NCI-H2196 treated with DMSO at 0.1 percent for 48 hours (cell line): ENCODE data around the gene COL6A6.
A peak's percentile ranks its signal among the peaks of the same experiment; 100 is the strongest.

Source experiments
- DNase-seq: peaks from one replicate; lab custom pipeline; 2025; ENCODE audit not compliant: unreplicated experiment; lab: John Stamatoyannopoulos, UW

The COL6A6 gene

GRCh38 chr3:130516645-130517512 is at the start of gene COL6A6:
Gene COL6A6 (plus strand): TSS chr3:130517177. CDS start chr3:130560365, 43,188 bp downstream.
- DNase-seq: no peak

- DNase-seq: no peak
These were observed 48.7 kb upstream of the COL6A6 start for GRCh38 chr3:130468311-130468710.

GRCh38 chr3:130470126-130470525 is 46.9 kb upstream of the COL6A6 start:
- no peak for DNase-seq

GRCh38 chr3:130473416-130473815 is 43.6 kb upstream of the COL6A6 start:
- no peak for DNase-seq

- peak; percentile 11 for DNase-seq
These were observed 36.2 kb upstream of the COL6A6 start for GRCh38 chr3:130480736-130481135.

- no peak for DNase-seq
These were observed 28.7 kb upstream of the COL6A6 start for GRCh38 chr3:130488288-130488687.

- DNase-seq: no peak
These were observed 28.1 kb upstream of the COL6A6 start for GRCh38 chr3:130488769-130489450.

GRCh38 chr3:130490241-130490640 is 26.7 kb upstream of the COL6A6 start:
- DNase-seq: no peak

GRCh38 chr3:130491431-130491830 is 25.5 kb upstream of the COL6A6 start:
- no peak for DNase-seq

- DNase-seq: no peak
These were observed 12.3 kb upstream of the COL6A6 start for GRCh38 chr3:130504701-130505100.

- no peak for DNase-seq
These were observed 10.9 kb upstream of the COL6A6 start for GRCh38 chr3:130506031-130506430.

- DNase-seq: no peak
These were observed 9.2 kb upstream of the COL6A6 start for GRCh38 chr3:130507746-130508145.

- no peak for DNase-seq
These were observed 8.0 kb upstream of the COL6A6 start for GRCh38 chr3:130509008-130509407.

GRCh38 chr3:130514681-130515080 is 2.3 kb upstream of the COL6A6 start:
- no peak for DNase-seq

- DNase-seq: no peak
These were observed 1.2 kb upstream of the COL6A6 start for GRCh38 chr3:130515755-130516154.

- DNase-seq: no peak
These were observed 625 bp downstream of the COL6A6 start for GRCh38 chr3:130517602-130518001.

- DNase-seq: no peak
These were observed 2.8 kb downstream of the COL6A6 start for GRCh38 chr3:130519754-130520153.

- no peak for DNase-seq
These were observed 5.4 kb downstream of the COL6A6 start for GRCh38 chr3:130522399-130522798.

GRCh38 chr3:130527426-130527825 is 10.4 kb downstream of the COL6A6 start:
- no peak for DNase-seq

- no peak for DNase-seq
These were observed 11.1 kb downstream of the COL6A6 start for GRCh38 chr3:130528120-130528519.

GRCh38 chr3:130529486-130530215 is 12.7 kb downstream of the COL6A6 start:
- peak; percentile 62 for DNase-seq

- DNase-seq: no peak
These were observed 16.3 kb downstream of the COL6A6 start for GRCh38 chr3:130533247-130533646.
